GM23338 (cell line): ENCODE data around the gene DSG2. TPM values are rescaled to one million over a fixed set of nuclear protein-coding genes. Genes with fewer than 3 reads are reported as not detected.

Experiments
- ATAC-seq: fragments of 200-7000 bp; cut with Tn5 transposase; 3 replicates; pipeline ENCODE4 v1.9.1; 2020
- DNase-seq: peaks from one replicate; pipeline ENCODE4 v3.0.0-alpha.2; 2015; ENCODE audit warnings: low spot score
- H2AFZ ChIP-seq: fragments of 200-600 bp; sonication (generic); 2 replicates; pipeline ENCODE4 v1.8.0; 2016; ENCODE audit warnings: antibody characterized with exemption, mild to moderate bottlenecking, moderate library complexity
- H3F3A ChIP-seq: fragments of 200-600 bp; sonication (generic); replicated peaks from 2 replicates; pipeline ENCODE4 v1.8.0; 2017; ENCODE audit warnings: antibody characterized with exemption, mixed run types, low read depth
- H3K27ac ChIP-seq: fragments of 200-600 bp; sonication (generic); 2 replicates; pipeline ENCODE4 v1.6.1; 2016; ENCODE audit warnings: low read depth
- H3K27me3 ChIP-seq: fragments of 200-600 bp; sonication (generic); 2 replicates; pipeline ENCODE4 v1.8.0; 2016; ENCODE audit warnings: mild to moderate bottlenecking, mixed run types, moderate library complexity; ENCODE audit not compliant: insufficient read depth
- H3K36me3 ChIP-seq: fragments of 200-600 bp; sonication (generic); 2 replicates; pipeline ENCODE4 v1.8.0; 2016; ENCODE audit warnings: mild to moderate bottlenecking; ENCODE audit not compliant: insufficient read depth
- H3K4me1 ChIP-seq: fragments of 200-600 bp; sonication (generic); 2 replicates; pipeline ENCODE4 v1.8.0; 2016; ENCODE audit warnings: mild to moderate bottlenecking, moderate library complexity; ENCODE audit not compliant: insufficient read depth
- H3K4me2 ChIP-seq: fragments of 200-600 bp; sonication (generic); 2 replicates; pipeline ENCODE4 v1.7.1; 2017; ENCODE audit warnings: mixed run types
- H3K4me3 ChIP-seq: fragments of 200-600 bp; sonication (generic); 2 replicates; pipeline ENCODE4 v1.6.1; 2016; ENCODE audit warnings: mixed run types
- H3K79me2 ChIP-seq: fragments of 200-600 bp; sonication (generic); replicated peaks from 2 replicates; pipeline ENCODE4 v1.8.0; 2017; ENCODE audit warnings: mild to moderate bottlenecking; ENCODE audit not compliant: insufficient read depth
- H3K9me2 ChIP-seq: fragments of 200-600 bp; sonication (generic); 2 replicates; pipeline ENCODE4 v1.8.0; 2017; ENCODE audit not compliant: insufficient read depth
- H4K20me1 ChIP-seq: fragments of 200-600 bp; sonication (generic); replicated peaks from 2 replicates; pipeline ENCODE4 v1.8.0; 2017; ENCODE audit warnings: mild to moderate bottlenecking; ENCODE audit not compliant: insufficient read depth
- H3K27ac Mint-ChIP-seq: 2 replicates; pipeline ENCODE4 v1.8.0; 2020; ENCODE audit warnings: inconsistent platforms, mild to moderate bottlenecking, moderate library complexity, mixed read lengths
- H3K27me3 Mint-ChIP-seq: 3 replicates; pipeline ENCODE4 v1.8.0; 2022; ENCODE audit warnings: low read depth, mild to moderate bottlenecking, moderate library complexity, mixed read lengths, inconsistent platforms; ENCODE audit not compliant: insufficient read depth, poor library complexity
- H3K36me3 Mint-ChIP-seq: 3 replicates; pipeline ENCODE4 v1.8.0; 2021; ENCODE audit warnings: low read depth, mild to moderate bottlenecking, inconsistent platforms, moderate library complexity, mixed read lengths
- H3K4me1 Mint-ChIP-seq: 3 replicates; pipeline ENCODE4 v1.8.0; 2020; ENCODE audit warnings: mild to moderate bottlenecking, inconsistent platforms, mixed read lengths
- H3K4me3 Mint-ChIP-seq: 3 replicates; pipeline ENCODE4 v1.8.0; 2021; ENCODE audit warnings: moderate library complexity, mild to moderate bottlenecking, inconsistent platforms, mixed read lengths
- H3K9me3 Mint-ChIP-seq: 3 replicates; pipeline ENCODE4 v1.8.0; 2020; ENCODE audit warnings: moderate library complexity, mild to moderate bottlenecking, inconsistent platforms, mixed read lengths
- CREB1 ChIP-seq: fragments of 250-450 bp; sonication (Bioruptor Pico); IDR thresholded peaks from 2 replicates; pipeline ENCODE4 v1.5.0; 2020; ENCODE audit warnings: low read depth, mild to moderate bottlenecking, moderate library complexity
- ETS1 ChIP-seq: IDR thresholded peaks from 2 replicates; pipeline ENCODE4 v1.6.1; 2016; ENCODE audit warnings: antibody characterized with exemption
- EZH2phosphoT487 ChIP-seq: fragments of 200-600 bp; sonication (generic); IDR thresholded peaks from one replicate; pipeline ENCODE4 v1.8.1; 2018; ENCODE audit warnings: antibody characterized with exemption; ENCODE audit not compliant: unreplicated experiment
- JUNB ChIP-seq: IDR thresholded peaks from one replicate; pipeline ENCODE4 v1.6.1; 2016; ENCODE audit warnings: antibody characterized with exemption; ENCODE audit not compliant: unreplicated experiment
- NANOG ChIP-seq: IDR thresholded peaks from 2 replicates; pipeline ENCODE4 v1.6.1; 2016; ENCODE audit warnings: antibody characterized with exemption, borderline replicate concordance
- POLR2AphosphoS5 ChIP-seq: IDR thresholded peaks from 2 replicates; pipeline ENCODE4 v1.6.1; 2016; ENCODE audit warnings: antibody characterized with exemption, low read depth
- STAT1 ChIP-seq: IDR thresholded peaks from one replicate; pipeline ENCODE4 v1.6.1; 2016; ENCODE audit warnings: antibody characterized with exemption; ENCODE audit not compliant: unreplicated experiment
- ZNF331 ChIP-seq: fragments of 250-450 bp; sonication (Bioruptor Pico); IDR thresholded peaks from 2 replicates; pipeline ENCODE4 v1.5.0; 2020; ENCODE audit warnings: low read depth, mild to moderate bottlenecking, moderate library complexity
- ZNF462 ChIP-seq: fragments of 250-450 bp; sonication (Bioruptor Pico); IDR thresholded peaks from 2 replicates; pipeline ENCODE4 v1.5.0; 2020; ENCODE audit warnings: mild to moderate bottlenecking, moderate library complexity
- polyA plus RNA-seq: library from polyadenylated mRNA; unstranded; fragments of >200 nt; fragmentation: Nextera tagmentation; extraction: Ambion mirVana; gene quantifications from 2 replicates; pipeline ENCODE4 v1.2.1, GENCODE V29; 2016
- total RNA-seq: library from RNA; depleted of rRNA; stranded (reverse); fragments of >200 nt; shearing (Covaris generic); gene quantifications from 2 replicates; pipeline ENCODE4 v1.2.3, GENCODE V29; 2014

The DSG2 gene
- total and polyA plus RNA-seq, 2 experiments from 2014 or later = 44.7 to 144 TPM

- Histone ChIP-seq H3K4me2 (no peak overlapping the region), H3K4me1 (0 out of 2 replicates have a peak, but pooled peaks cover 7% of the 10 kb centered on the region), H3F3A (no peaks in the 10 kb centered on the region), H3K36me3 (no peaks in the 10 kb centered on the region), H3K4me3 (no peak overlapping the region), H3K27ac (no peak overlapping the region), H2AFZ (no peak overlapping the region), H3K27me3 (no peaks in the 10 kb centered on the region), H3K9me2 (no peaks in the 10 kb centered on the region), H3K79me2 (no peaks in the 10 kb centered on the region), H4K20me1 (no peaks in the 10 kb centered on the region)
- Mint-ChIP-seq H3K27me3 (peaks cover 11% of the 10 kb centered on the region), H3K36me3 (no peaks in the 10 kb centered on the region), H3K4me3 (no peak overlapping the region), H3K4me1 (peaks cover 8% of the 10 kb centered on the region; the same call in 2 of the 3 replicates), H3K9me3 (no peaks in the 10 kb centered on the region; the same call in 2 of the 3 replicates), H3K27ac (no peak overlapping the region)
- ATAC-seq (no peak), DNase-seq (no peak)
- TF ChIP-seq EZH2phosphoT487 = no peak
These were observed 60.6 kb downstream of the DSG2 start for GRCh38 chr18:31558567-31558966.

- no peaks in the 10 kb centered on the region for H3K9me3 Mint-ChIP-seq
- no peaks in the 10 kb centered on the region for H3K27me3 ChIP-seq
- no peaks in the 10 kb centered on the region for H3K79me2 ChIP-seq
- TF ChIP-seq ZNF331 (CRISPR knock-in tag) (no peak), JUNB (no peak), STAT1 (no peak), ETS1 (no peak), EZH2phosphoT487 (no peak), CREB1 (CRISPR knock-in tag) (no peak), ZNF462 (no peak), NANOG (no peak), POLR2AphosphoS5 (no peak)
- H2AFZ ChIP-seq = no peak overlapping the region
- no peak for ATAC-seq
- no peak overlapping the region for H3K27ac Mint-ChIP-seq
- no peaks in the 10 kb centered on the region; the same call in 2 of the 3 replicates for H3K4me1 Mint-ChIP-seq
- no peaks in the 10 kb centered on the region for H3K36me3 ChIP-seq
- H4K20me1 ChIP-seq = no peaks in the 10 kb centered on the region
- no peaks in the 10 kb centered on the region for H3F3A ChIP-seq
- no peak for DNase-seq
- H3K36me3 Mint-ChIP-seq = no peaks in the 10 kb centered on the region
- H3K4me1 ChIP-seq = no peaks in the 10 kb centered on the region
- no peak overlapping the region for H3K4me3 ChIP-seq
- H3K4me3 Mint-ChIP-seq = no peak overlapping the region
- H3K27me3 Mint-ChIP-seq = peaks cover 10% of the 10 kb centered on the region
- no peaks in the 10 kb centered on the region for H3K9me2 ChIP-seq
- H3K27ac ChIP-seq = no peak overlapping the region
- H3K4me2 ChIP-seq = no peak overlapping the region
These were observed 64.7 kb downstream of the DSG2 start for GRCh38 chr18:31562726-31563125.
